HG02642 (cell line): Measurements from ENCODE around the gene OOSP3.
"Not testable (repeated sequence)": the region's sequence is repeated elsewhere in the genome, so short reads cannot be mapped to it uniquely, and the experiment has no call there.

Source experiments
- ATAC-seq: cut with Tn5 transposase; IDR thresholded peaks from one replicate; pipeline ENCODE4 v1.9.1; 2021; ENCODE audit warnings: mild to moderate bottlenecking; ENCODE audit not compliant: unreplicated experiment, poor library complexity

Gene OOSP3

DNA sequence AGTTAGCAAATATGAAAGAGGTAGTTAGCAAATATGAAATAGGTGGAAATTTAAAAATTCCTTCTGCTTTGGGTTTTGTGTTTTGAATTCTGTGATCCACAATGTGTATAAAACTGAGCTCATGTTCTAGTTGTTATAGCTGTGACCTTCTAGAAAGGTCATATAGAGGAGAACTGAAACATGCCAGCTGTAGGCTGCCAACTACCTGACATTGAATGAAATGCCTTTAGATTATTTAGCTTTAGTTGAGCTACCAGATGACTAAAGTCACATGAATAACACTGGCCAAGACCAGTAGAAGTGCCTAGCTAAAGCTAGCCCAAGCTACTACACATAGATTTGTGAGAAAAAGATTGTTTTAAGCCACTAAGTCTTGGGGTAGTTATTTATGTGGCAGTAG lies 6.5 kb upstream of the OOSP3 start:
- no peak for ATAC-seq

GRCh38 chr11:59875856-59876519 lies 2.6 kb upstream of the OOSP3 start:
- no peak for ATAC-seq

DNA sequence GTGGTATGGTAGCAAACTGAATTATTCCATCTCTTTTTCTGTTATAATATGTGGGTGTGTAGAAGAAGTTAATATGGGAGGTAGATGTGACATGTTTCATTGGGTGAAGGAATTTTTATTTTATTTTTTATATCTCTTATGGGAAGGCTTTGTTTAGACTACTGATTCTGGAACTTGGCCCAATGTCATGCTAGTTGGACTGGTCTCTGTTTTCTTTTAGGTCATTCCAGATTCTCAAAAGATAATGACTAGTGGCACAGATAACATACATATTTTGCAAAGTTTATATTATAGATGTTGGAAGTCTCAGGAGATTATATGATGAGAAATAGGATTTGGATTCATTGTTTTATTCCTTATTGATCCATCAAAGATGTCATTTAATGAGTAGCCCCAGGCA lies 1.3 kb upstream of the OOSP3 start:
- ATAC-seq: no peak

GRCh38 chr11:59877784-59878183 lies 798 bp upstream of the OOSP3 start:
- ATAC-seq: no peak

GRCh38 chr11:59879567-59879966 lies 985 bp downstream of the OOSP3 start:
- no peak for ATAC-seq

- no peak for ATAC-seq
These were observed 5.0 kb downstream of the OOSP3 start for GRCh38 chr11:59883597-59883996.

- ATAC-seq: not testable (repeated sequence)
These were observed 8.6 kb downstream of the OOSP3 start for GRCh38 chr11:59887156-59887555.

GRCh38 chr11:59891781-59892181 lies 13.2 kb downstream of the OOSP3 start:
- no peak for ATAC-seq

DNA sequence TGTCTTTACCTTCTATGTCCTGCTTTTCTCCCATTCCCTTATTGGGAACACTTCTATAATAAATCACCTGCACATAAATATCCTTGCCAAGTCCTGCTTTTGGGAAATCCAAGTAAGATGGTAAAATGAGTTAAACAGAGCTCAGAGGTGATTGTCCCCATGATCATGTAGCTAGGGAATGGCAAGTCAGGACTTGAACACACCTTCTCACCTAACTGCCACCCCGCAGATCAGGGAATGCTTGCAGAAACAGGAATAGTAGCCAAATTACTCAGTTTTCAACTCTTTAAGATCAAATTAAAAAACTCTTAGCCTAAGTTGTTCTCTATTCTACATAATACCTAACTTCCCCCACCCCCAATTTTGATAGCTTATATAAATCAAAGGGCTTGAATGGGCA lies 16.0 kb downstream of the OOSP3 start:
- no peak for ATAC-seq

- ATAC-seq: no peak
These were observed 19.5 kb downstream of the OOSP3 start for GRCh38 chr11:59898046-59898445.

GRCh38 chr11:59898650-59899049 lies 20.1 kb downstream of the OOSP3 start:
- ATAC-seq: no peak

GRCh38 chr11:59899532-59899931 lies 20.9 kb downstream of the OOSP3 start:
- no peak for ATAC-seq

DNA sequence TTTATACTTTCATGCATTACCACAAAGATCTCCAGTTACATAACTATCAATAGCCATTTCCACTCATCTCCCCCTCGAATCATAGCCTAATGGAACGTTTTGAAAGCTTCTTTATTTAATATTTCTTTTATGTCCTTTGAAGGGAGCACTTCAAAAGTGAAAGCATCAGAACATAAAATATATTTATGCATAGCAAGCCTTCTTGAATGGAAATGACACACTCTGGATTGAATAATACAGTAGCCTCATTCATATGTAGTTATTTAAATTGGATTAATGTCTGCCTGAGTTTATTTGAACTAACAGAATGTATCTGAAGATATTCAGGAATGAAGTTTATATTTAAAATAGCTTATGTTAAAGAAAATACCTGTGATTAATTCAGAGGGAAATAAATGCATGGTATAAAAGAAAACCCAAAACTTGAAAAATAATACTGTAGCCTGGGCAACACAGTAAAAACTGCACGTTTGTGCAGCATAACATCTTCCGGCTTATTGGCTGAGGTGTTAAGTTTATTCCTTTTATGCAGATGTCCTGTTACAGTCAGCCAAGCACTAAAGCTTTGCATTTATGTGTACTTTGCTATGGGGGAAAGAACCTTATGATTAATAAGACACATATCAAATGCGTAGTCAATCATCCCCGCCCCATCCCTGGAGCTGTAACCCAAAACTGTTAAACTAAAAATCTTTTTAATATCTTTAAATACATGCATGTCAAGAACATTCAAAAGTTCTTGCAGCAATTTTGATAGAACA lies 22.0 kb downstream of the OOSP3 start:
- ATAC-seq: no peak

DNA sequence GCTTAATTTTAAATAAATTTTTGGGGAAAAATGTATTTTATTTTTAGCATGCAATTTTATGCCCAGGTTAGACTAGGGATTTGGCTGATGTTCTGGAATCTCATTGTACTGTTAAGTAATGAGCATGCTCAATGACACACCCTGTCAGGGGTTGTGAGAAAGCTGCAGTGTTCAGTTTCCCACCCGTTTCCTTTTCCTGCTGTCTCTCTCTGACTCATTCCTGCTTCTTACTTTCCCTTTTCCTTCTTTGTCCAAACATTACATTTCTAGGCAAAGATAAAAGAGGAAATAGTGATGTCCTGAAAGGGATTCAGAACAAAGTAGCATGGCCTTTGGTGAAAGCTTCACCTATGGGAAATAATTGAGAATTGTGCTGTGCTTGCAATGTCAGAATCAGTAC lies 22.7 kb downstream of the OOSP3 start:
- no peak for ATAC-seq

DNA sequence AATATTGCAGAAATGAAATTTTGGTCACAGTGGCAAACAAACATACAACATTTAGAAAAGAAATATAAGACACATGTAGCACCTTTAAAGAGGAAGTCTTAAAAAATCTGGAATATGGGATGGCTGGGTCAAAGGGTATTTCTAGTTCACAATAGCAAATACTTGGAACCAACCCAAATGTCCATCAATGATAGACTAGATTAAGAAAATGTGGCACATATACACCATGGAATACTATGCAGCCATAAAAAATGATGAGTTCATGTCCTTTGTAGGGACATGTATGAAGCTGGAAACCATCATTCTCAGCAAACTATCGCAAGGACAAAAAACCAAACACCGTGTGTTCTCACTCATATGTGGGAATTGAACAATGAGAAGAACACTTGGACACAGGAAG lies 25.0 kb downstream of the OOSP3 start:
- ATAC-seq: not testable (repeated sequence)

GRCh38 chr11:59918480-59918879 lies 39.9 kb downstream of the OOSP3 start:
- no peak for ATAC-seq

DNA sequence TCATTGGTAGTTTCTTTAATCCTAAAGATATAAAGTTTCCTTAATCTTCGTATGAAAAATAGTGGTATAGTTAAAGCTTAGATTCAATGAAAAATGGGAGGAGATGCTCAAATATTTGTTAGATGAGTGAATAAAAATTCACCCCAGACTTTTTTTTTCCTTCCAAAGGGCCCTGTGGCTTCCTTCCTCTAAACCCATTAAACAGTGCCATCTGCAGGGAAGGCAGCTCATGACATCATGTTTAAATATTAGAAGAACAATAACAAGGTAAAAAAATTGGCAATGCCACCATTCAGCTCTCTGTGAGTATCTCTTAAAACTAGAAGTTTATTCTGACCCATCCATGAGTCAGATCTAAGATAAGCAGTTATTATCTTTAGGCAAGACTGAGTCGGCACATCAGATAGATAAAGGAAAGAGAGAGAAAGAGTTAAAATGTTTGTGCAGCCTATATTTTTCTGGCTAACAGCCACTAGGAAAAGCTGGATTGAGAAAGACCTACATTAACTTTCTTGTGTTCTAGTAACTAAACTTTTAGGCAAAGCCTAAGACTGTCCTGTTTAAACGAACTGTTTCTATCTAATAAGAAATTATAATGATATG lies 40.5 kb downstream of the OOSP3 start:
- no peak for ATAC-seq

DNA sequence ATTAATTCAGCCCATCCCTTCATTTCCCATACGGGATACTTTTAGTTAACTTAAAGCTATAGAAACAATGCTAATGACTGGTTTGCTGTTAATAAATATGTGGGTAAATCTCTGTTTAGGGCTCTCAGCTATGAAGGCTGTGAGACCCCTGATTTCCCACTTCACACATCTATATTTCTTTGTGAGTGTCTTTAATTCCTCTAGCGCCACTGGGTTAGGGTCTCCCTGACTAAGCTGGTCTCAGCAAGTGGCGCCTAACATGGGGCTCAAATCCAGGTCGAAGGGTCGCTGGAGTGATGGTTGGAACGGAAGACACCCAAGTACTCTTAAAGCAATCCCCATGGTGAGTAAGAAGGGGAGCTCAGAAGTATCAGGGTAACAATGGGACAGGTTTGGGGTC lies 45.2 kb downstream of the OOSP3 start:
- no peak for ATAC-seq

DNA sequence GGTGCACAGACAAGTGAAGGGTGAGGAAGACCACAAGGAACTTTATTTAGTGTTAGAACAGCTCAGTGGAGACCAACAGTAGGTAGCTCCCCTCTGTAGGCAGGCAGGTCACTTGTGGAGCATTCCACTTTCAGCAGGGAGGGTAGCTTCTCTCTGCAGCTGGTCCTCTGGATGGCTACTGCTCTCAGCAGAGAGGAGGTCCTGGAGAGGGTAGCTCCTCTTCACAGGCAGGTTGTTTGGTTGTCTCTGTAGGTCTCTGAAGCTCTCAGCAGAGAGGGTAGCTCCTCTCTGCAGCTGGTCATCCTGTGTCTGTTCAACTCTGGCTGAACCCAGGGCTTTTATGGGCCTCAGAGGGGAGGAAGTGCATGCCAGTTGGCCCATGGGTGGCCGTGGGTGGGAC lies 53.1 kb downstream of the OOSP3 start:
- ATAC-seq: no peak

- ATAC-seq: no peak
These were observed 59.5 kb downstream of the OOSP3 start, which contains the start of gene OOSP1 for GRCh38 chr11:59938132-59938531. TSS of gene OOSP1 (plus strand) at chr11:59938432. CDS start at chr11:59938455, 23 bp downstream.

DNA sequence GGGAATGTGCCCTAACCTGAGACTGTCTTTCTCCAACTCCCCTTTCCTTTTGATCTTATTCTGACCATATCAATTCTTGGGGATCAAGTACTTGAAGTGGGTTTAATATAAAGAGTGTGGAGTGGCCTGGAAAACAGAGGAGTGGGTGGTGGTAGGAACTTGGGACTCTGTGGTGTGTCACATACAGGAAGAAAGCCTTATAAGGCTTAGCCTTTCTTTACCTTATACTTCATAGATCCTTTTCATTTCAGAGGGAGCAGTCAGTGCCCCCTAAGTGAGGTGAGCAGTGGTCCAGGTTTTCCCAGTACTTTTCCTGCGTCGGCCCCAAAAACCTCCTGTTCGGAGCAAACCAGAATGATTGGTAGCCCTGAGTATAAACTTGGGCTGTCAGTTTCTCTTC lies 60.1 kb downstream of the OOSP3 start:
- no peak for ATAC-seq

DNA sequence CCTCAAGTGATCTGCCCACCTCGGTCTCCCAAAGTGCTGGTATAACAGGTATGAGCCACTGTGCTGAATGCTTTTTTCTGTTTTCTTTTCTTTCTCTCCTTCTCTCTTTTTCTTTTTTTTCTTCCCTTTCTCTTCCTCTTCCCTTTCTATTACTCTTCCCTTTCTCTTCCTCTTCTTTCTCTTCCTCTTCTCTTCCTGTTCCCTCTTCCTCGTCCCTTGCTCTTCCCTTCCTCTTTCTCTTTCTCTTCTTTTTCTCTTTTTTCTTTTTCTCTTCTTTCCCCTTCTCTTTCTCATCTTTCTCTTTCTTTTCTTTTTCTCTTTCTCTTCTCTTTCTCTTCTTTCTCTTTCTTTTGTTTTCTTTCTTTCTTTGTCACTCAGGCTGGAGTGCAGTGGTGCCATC lies 60.9 kb downstream of the OOSP3 start:
- ATAC-seq: no peak
